ENCODE results near the gene TP53TG3D.
"Not testable (repeated sequence)": the region's sequence is repeated elsewhere in the genome, so short reads cannot be mapped to it uniquely, and the experiment has no call there.

Gene TP53TG3D, protein sequence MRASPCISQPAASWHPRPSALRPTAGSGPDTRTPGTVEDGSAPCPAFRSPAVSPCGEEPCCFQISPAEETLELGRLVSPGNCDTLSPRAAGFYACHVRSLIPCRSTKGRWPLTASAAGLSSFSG

DNA sequence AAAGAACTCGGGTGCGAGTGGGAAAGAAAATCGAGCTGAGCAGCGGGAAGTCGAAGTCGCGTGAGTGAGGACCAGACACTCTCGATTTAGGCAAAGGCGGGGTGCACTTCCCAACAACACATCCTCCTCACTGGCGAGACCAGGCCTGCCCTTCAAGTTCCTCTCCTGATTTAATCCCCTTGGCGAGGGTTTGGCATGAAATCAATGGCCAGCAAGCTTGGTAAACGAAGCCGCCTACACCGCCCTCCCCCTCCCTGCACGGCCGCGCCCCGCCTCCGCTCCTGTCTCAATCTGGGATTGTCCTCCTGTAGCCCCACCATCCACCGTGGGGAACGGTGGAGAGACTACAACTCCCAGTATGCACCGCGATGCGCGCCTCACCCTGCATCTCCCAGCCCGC, at the start of gene TP53TG3D:
Gene TP53TG3D (plus strand): TSS at position 301 of the 400 bp plus-strand sequence. CDS start 68 bp downstream, at position 369.
- in situ Hi-C loops (cut with HindIII; ENCODE audit: low pct_ligation_motif_present, low pct_unique_long_range_greater_than_20kb, low sequenced_read_pairs); DNase-seq: not testable (repeated sequence)

DNA sequence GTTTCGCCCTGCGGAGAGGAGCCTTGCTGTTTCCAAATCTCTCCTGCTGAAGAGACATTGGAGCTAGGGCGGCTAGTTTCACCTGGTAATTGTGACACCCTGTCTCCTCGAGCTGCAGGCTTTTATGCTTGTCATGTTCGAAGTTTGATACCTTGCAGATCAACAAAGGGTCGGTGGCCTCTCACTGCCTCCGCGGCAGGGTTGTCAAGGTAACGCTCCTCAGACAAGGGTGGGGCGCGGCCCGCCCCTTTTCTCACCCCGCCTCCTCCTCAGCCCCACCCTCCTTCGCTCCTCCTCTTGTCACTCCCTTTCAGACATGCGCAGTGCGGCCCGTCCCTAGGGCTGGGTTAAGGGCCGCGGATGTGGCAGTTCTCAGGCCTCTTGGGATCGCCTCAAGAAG, 421 bp downstream of the TP53TG3D start:
- DNase-seq; in situ Hi-C loops (cut with HindIII; ENCODE audit: low pct_ligation_motif_present, low pct_unique_long_range_greater_than_20kb, low sequenced_read_pairs): not testable (repeated sequence)

DNA sequence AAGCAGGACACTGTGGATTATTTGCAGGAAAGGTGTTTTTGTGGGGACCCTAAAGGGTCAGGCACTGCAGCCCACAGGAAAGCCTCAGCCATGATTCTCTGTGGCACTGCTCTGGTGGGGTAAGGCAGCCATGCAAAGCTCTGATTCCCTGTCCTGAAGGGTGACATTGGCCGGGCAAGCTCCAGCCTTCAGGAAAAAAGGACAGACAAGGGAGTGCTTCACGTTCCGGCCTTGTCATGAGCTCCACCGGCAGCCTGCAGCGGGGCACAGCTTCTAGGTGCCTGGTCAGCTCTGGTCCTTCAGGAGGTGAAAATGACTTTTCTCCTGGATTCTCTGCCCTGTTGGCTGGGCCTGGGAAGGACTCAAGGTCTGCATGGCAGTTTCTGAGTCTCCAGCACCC, 8.4 kb downstream of the TP53TG3D start:
- DNase-seq; in situ Hi-C loops (cut with HindIII; ENCODE audit: low pct_ligation_motif_present, low pct_unique_long_range_greater_than_20kb, low sequenced_read_pairs): not testable (repeated sequence)

DNA sequence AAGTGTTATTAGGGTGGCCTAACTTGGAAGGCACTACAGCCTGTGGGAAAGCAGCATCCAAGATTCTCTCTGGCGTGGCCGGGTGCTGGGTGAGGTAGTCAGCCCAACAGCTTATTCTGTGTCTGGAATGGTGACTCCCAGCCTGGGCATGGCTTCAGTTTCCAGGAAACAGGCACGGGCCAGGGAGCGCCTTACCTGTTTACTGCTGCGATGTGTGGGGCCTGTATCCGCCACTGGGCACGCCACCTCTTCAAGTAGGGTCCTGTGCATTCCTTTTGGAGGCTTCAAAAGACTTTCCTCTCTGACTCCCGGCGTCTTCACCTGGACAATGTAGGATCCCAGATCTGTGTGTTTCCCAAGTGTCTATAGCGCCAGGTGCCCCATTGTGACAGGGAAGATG, 10.5 kb downstream of the TP53TG3D start:
- DNase-seq; in situ Hi-C loops (cut with HindIII; ENCODE audit: low pct_ligation_motif_present, low pct_unique_long_range_greater_than_20kb, low sequenced_read_pairs): not testable (repeated sequence)

DNA sequence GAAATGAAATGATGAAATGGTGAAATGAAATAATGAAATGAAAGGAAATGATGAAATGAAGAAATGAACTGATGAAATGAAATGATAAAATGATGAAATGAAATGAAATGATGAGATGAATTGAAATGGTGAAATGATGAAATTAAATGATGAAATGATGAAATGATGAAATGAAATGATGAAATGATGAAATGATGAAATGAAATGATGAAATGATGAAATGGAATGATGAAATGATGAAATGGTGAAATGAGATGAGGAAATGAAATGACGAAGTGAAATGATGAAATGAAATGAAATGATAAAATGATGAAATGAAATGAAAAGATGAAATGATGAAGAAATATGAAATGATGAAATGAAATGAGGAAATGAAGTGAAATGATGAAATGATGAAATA, 28.8 kb downstream of the TP53TG3D start:
- in situ Hi-C loops (cut with HindIII; ENCODE audit: low pct_ligation_motif_present, low pct_unique_long_range_greater_than_20kb, low sequenced_read_pairs); DNase-seq: not testable (repeated sequence)

DNA sequence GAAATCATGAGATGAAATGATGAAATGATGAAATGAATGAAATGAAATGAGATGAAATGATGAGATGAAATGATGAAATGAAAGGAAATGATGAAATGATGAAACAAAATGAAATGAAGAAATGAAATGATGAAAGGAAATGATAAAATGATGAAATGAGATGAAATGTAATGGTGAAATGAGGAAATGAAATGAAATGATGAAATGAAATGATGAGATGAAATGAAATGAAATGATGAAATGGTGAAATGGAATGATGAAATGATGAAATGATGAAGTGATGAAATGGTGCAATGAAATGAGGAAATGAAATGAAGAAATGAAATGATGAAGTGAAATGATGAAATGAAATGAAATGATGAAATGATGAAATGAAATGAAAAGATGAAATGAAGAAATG, 29.9 kb downstream of the TP53TG3D start:
- DNase-seq; in situ Hi-C loops (cut with HindIII; ENCODE audit: low pct_ligation_motif_present, low pct_unique_long_range_greater_than_20kb, low sequenced_read_pairs): not testable (repeated sequence)

DNA sequence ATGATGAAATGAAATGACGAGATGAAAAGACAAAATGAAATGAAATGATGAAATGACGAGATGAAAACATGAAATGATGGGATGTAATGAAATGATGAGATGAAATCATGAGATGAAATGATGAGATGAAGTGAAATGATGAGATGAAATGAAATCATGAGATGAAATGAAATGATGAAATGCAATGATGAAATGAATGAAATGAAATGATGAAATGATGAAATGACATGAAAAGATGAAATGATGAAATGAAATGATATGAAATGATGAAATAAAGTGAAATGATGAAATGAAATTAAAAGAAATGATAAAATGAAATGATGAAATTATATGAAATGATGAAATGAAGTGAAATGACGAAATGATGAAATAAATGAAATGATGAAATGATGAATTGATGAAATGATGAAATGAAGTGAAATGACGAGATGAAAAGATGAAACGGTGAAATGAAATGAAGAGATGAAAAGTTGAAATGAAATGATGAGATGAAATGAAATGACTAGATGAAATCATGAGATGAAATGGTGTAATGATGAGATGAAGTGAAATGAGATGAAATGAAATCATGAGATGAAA, 30.9 kb downstream of the TP53TG3D start:
- DNase-seq; in situ Hi-C loops (cut with HindIII; ENCODE audit: low pct_ligation_motif_present, low pct_unique_long_range_greater_than_20kb, low sequenced_read_pairs): not testable (repeated sequence)

DNA sequence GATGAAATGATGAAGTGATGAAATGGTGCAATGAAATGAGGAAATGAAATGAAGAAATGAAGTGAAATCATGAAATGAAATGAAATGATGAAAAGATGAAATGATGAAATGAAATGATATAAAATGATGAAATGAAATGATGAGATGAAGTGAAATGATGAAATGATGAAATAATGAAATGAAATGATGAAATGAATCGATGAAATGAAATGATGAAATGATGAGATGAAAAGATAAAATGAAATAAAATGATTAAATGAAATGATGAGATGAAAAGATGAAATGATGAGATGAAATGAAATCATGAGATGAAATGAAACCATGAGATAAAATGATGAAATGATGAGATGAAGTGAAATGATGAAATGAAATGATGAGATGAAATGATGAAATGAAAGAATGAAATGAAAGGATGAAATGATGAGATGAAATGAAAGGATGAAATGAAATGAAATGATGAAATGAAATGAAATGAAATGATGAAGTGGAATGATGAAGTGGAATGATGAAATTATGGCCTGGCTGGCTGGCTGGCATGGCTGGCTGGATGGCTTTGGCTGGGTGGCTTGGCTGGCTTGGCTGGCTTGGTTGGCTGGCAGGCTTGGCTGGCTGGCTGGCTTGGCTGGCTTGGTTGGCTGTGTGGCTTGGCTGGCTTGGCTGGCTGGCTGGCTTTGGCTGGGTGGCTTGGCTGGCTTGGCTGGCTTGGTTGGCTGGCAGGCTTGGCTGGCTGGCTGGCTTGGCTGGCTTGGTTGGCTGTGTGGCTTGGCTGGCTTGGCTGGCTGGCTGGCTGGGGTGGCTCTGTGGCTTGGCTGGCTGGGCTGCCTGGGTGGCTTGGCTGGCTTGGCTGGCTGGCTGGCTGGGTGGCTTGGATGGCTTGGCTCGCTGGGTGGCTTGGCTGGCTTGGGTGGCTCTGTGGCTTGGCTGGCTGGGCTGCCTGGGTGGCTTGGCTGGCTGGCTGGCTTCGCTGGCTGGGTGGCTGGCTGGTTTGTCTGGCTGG, 32.0 kb downstream of the TP53TG3D start:
- in situ Hi-C loops (cut with HindIII; ENCODE audit: low pct_ligation_motif_present, low pct_unique_long_range_greater_than_20kb, low sequenced_read_pairs); DNase-seq: not testable (repeated sequence)

DNA sequence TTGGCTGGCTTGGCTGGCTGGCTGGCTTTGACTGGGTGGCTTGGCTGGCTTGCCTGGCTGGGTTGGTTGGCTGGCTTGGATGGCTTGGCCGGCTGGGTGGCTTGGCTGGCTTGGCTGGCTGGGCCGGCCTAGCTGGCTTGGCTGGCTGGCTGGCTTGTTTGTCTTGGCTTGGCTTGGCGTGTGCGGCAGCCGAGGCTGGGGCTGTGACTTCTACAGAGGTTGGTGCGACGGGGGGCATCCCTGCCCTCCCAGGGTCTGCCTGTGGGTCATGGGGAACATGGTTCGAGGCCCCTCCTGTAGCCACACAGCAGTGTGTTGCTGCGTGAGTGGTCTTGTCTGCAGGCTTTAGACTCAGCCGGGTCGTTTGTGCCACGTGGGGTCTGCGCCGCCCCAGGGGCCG, 33.1 kb downstream of the TP53TG3D start:
- DNase-seq; in situ Hi-C loops (cut with HindIII; ENCODE audit: low pct_ligation_motif_present, low pct_unique_long_range_greater_than_20kb, low sequenced_read_pairs): not testable (repeated sequence)

DNA sequence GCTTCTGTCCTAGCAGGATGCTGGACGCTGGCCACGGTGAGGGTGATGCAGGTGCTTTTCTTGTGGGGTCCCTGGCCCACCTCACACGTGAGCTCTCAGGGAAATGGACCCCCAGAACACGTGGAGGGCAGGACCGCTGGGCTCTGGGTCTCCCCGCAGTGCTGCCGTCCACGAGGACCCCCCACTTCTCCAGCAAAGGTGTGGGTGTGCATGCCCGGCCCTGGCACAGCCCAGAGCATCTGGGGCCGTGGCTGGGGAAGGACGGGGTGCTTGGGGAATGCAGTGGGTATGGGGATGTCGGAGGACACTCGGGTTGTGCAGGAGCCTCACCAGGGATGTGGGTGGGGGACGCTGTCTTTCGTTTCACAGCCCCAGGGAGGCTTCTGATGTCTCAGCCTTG, 34.7 kb downstream of the TP53TG3D start:
- in situ Hi-C loops (cut with HindIII; ENCODE audit: low pct_ligation_motif_present, low pct_unique_long_range_greater_than_20kb, low sequenced_read_pairs); DNase-seq: not testable (repeated sequence)

DNA sequence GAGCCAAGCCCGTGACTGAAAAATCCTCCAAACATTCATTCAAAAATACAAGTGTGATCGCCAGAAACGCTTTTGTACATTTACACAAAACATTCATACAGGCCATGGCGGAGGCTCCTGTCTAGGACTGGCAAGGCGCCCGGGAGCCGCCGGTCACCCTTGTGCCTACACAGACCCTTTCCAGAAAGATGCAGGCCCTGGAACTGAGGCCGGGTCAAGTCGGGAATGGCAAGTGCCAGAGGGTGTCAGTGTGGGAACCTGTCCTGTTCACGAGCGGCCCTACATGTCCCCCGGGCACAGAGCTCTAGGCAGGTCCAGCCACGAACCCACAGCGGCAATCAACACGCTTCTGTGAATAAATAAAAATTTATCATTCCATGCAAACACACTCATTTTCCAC, 36.1 kb downstream of the TP53TG3D start:
- in situ Hi-C loops (cut with HindIII; ENCODE audit: low pct_ligation_motif_present, low pct_unique_long_range_greater_than_20kb, low sequenced_read_pairs); DNase-seq: not testable (repeated sequence)

DNA sequence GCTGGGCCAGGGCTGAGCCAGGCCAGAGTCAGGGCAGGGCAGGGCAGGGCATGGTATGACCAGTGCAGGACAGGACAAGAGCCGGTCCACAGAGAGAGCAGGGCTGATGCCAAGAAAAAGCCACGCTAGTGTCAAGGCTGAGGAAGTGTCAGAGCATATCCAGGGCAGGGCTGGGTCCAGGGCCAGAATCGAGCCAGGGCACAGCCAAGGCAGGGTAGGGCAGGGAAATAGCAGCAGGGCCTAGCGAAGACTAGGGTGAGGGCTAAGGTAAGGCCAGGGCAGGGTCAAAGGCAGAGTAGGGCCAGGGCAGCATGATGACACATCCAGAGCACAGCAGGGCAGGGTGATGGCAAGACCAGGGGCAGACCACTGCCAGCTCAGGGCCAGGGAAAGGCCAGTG, 49.7 kb downstream of the TP53TG3D start:
- in situ Hi-C loops (cut with HindIII; ENCODE audit: low pct_ligation_motif_present, low pct_unique_long_range_greater_than_20kb, low sequenced_read_pairs); DNase-seq: not testable (repeated sequence)

Measured in ACHN (cell line).